Germinal center (tissue), 1 donor: ENCODE results near the gene PAFAH1B2.

Source experiments
- DNase-seq: peaks from one replicate; pipeline ENCODE4 v3.0.0; 2012; ENCODE audit warnings: mixed read lengths, low spot score

The PAFAH1B2 gene

GRCh38 chr11:117188620-117189081 is 44.6 kb downstream of the PAFAH1B2 start:
- no peak for DNase-seq

GRCh38 chr11:117189191-117189940 is 45.3 kb downstream of the PAFAH1B2 start:
- peak; percentile 85 for DNase-seq

- no peak for DNase-seq
Measured at GRCh38 chr11:117189941-117190544, 46.0 kb downstream of the PAFAH1B2 start.

- no peak for DNase-seq
Measured at GRCh38 chr11:117191680-117192400, 47.8 kb downstream of the PAFAH1B2 start.

GRCh38 chr11:117192401-117192875 is 48.4 kb downstream of the PAFAH1B2 start:
- DNase-seq: no peak

- DNase-seq: no peak
Measured at GRCh38 chr11:117193130-117194020, 49.3 kb downstream of the PAFAH1B2 start.

- DNase-seq: no peak
Measured at GRCh38 chr11:117194267-117194666, 50.2 kb downstream of the PAFAH1B2 start.

GRCh38 chr11:117195258-117195657 is 51.2 kb downstream of the PAFAH1B2 start:
- no peak for DNase-seq

- no peak for DNase-seq
Measured at GRCh38 chr11:117195761-117196160, 51.7 kb downstream of the PAFAH1B2 start.

GRCh38 chr11:117197006-117197405 is 52.9 kb downstream of the PAFAH1B2 start:
- DNase-seq: no peak

- DNase-seq: no peak
Measured at GRCh38 chr11:117197516-117198456, 53.7 kb downstream of the PAFAH1B2 start.

- DNase-seq: no peak
Measured at GRCh38 chr11:117198613-117199012, 54.5 kb downstream of the PAFAH1B2 start.

GRCh38 chr11:117199053-117199915 is 55.2 kb downstream of the PAFAH1B2 start, which contains the start of gene TAGLN:
TAGLN (plus strand) TSS chr11:117199370; CDS start chr11:117203014, 3,644 bp downstream.
- no peak for DNase-seq

- no peak for DNase-seq
Measured at GRCh38 chr11:117199916-117200812, 56.1 kb downstream of the PAFAH1B2 start.

GRCh38 chr11:117200813-117201657 is 56.9 kb downstream of the PAFAH1B2 start:
- DNase-seq: no peak

- DNase-seq: no peak
Measured at GRCh38 chr11:117201658-117202305, 57.7 kb downstream of the PAFAH1B2 start.
